Measurements from ENCODE around the gene MAX. TPM values are rescaled to one million over a fixed set of nuclear protein-coding genes. Genes with fewer than 3 reads are reported as not detected.

Gene MAX
- polyA plus RNA-seq, 6 donors from 2014 or later: 115 to 137 (median 125) TPM

GRCh38 chr14:65128096-65128495 lies 25.8 kb upstream of the MAX start:
- no peaks in the 10 kb centered on the region for H3K4me1 Mint-ChIP-seq
- no peak overlapping the region for H3K4me3 Mint-ChIP-seq
- H3K9me3 Mint-ChIP-seq: no peaks in the 10 kb centered on the region
- ATAC-seq (ENCODE audit: low read depth in 2 of 2) (no peak), DNase-seq (no peak)
- H3K36me3 Mint-ChIP-seq: no peaks in the 10 kb centered on the region
- peaks cover 0 to 11% (median 0%) of the 10 kb centered on the region in 3 donors for H3K27me3 Mint-ChIP-seq
- peak overlapping the region in 2 of 6 donors; percentile 44 to 57 for H3K27ac Mint-ChIP-seq

- no peak for DNase-seq
- Mint-ChIP-seq H3K27ac (peak overlapping the region in 1 of 6 donors; percentile 29), H3K27me3 (no peaks in the 10 kb centered on the region), H3K36me3 (no peaks in the 10 kb centered on the region), H3K9me3 (peaks cover 0 to 8% (median 4%) of the 10 kb centered on the region in 7 donors), H3K4me3 (no peak overlapping the region), H3K4me1 (peaks cover 4 to 6% (median 5%) of the 10 kb centered on the region in 3 donors)
- ATAC-seq (ENCODE audit: low read depth in 2 of 2): no peak
Measured at GRCh38 chr14:65117769-65118745, 15.7 kb upstream of the MAX start.

GRCh38 chr14:65115615-65116014 lies 13.3 kb upstream of the MAX start:
- peaks cover 4 to 6% (median 5%) of the 10 kb centered on the region in 3 donors for H3K4me1 Mint-ChIP-seq
- peaks cover 0 to 8% (median 4%) of the 10 kb centered on the region in 7 donors for H3K9me3 Mint-ChIP-seq
- H3K27ac Mint-ChIP-seq: peak overlapping the region in 1 of 6 donors; percentile 82
- no peaks in the 10 kb centered on the region for H3K36me3 Mint-ChIP-seq
- DNase-seq (no peak), ATAC-seq (ENCODE audit: low read depth in 2 of 2) (no peak)
- H3K4me3 Mint-ChIP-seq: no peak overlapping the region
- no peaks in the 10 kb centered on the region for H3K27me3 Mint-ChIP-seq

GRCh38 chr14:65110525-65110924 lies 8.2 kb upstream of the MAX start:
- H3K36me3 Mint-ChIP-seq: no peaks in the 10 kb centered on the region
- H3K27ac Mint-ChIP-seq: peak overlapping the region in 1 of 6 donors; percentile 93
- no peak for DNase-seq
- H3K4me1 Mint-ChIP-seq: peaks cover 2 to 3% (median 2%) of the 10 kb centered on the region in 3 donors
- peaks cover 0 to 3% (median 0%) of the 10 kb centered on the region in 3 donors for H3K27me3 Mint-ChIP-seq
- no peak for ATAC-seq (ENCODE audit: low read depth in 2 of 2)
- peaks cover 0 to 3% (median under 1%) of the 10 kb centered on the region in 7 donors for H3K9me3 Mint-ChIP-seq
- no peak overlapping the region for H3K4me3 Mint-ChIP-seq

GRCh38 chr14:65109357-65109756 lies 7.0 kb upstream of the MAX start:
- Mint-ChIP-seq H3K4me3 (no peak overlapping the region), H3K27me3 (peaks cover 0 to 3% (median 0%) of the 10 kb centered on the region in 3 donors), H3K9me3 (no peaks in the 10 kb centered on the region), H3K27ac (peak overlapping the region in 1 of 6 donors; percentile 31), H3K4me1 (no peaks in the 10 kb centered on the region), H3K36me3 (no peaks in the 10 kb centered on the region)
- ATAC-seq (ENCODE audit: low read depth in 2 of 2) (no peak), DNase-seq (no peak)

- no peak overlapping the region for H3K4me3 Mint-ChIP-seq
- ATAC-seq (ENCODE audit: low read depth in 2 of 2) (no peak), DNase-seq (no peak)
- H3K9me3 Mint-ChIP-seq: no peaks in the 10 kb centered on the region
- peaks cover 0 to 5% of the 10 kb centered on the region in 2 donors for H3K36me3 Mint-ChIP-seq
- peaks cover 0 to 13% (median 3%) of the 10 kb centered on the region in 3 donors for H3K4me1 Mint-ChIP-seq
- H3K27me3 Mint-ChIP-seq: peaks cover 0 to 3% (median 0%) of the 10 kb centered on the region in 3 donors
- no peak overlapping the region for H3K27ac Mint-ChIP-seq
Measured at GRCh38 chr14:65107200-65107599, 4.9 kb upstream of the MAX start.

GRCh38 chr14:65106736-65107135 lies 4.4 kb upstream of the MAX start:
- ATAC-seq (ENCODE audit: low read depth in 2 of 2): no peak
- no peaks in the 10 kb centered on the region for H3K9me3 Mint-ChIP-seq
- peaks cover 0 to 14% (median 4%) of the 10 kb centered on the region in 3 donors for H3K4me1 Mint-ChIP-seq
- DNase-seq: no peak
- peak overlapping the region in 1 of 8 donors; percentile 52 for H3K4me3 Mint-ChIP-seq
- H3K27ac Mint-ChIP-seq: no peak overlapping the region
- H3K27me3 Mint-ChIP-seq: peaks cover 0 to 3% (median 0%) of the 10 kb centered on the region in 3 donors
- peaks cover 0 to 8% of the 10 kb centered on the region in 2 donors for H3K36me3 Mint-ChIP-seq

GRCh38 chr14:65106316-65106715 lies 4.0 kb upstream of the MAX start:
- Mint-ChIP-seq H3K9me3 (no peaks in the 10 kb centered on the region), H3K4me1 (peaks cover 2 to 15% (median 6%) of the 10 kb centered on the region in 3 donors), H3K4me3 (peak overlapping the region in 1 of 8 donors; percentile 52), H3K27me3 (peaks cover 0 to 3% (median 0%) of the 10 kb centered on the region in 3 donors), H3K27ac (peak overlapping the region in 1 of 6 donors; percentile 25), H3K36me3 (peaks cover 0 to 12% of the 10 kb centered on the region in 2 donors)
- ATAC-seq (ENCODE audit: low read depth in 2 of 2) (no peak), DNase-seq (no peak)

GRCh38 chr14:65104791-65105190 lies 2.5 kb upstream of the MAX start:
- H3K27ac Mint-ChIP-seq: peak overlapping the region in 1 of 6 donors; percentile 4
- H3K27me3 Mint-ChIP-seq: peaks cover 0 to 3% (median 0%) of the 10 kb centered on the region in 3 donors
- H3K9me3 Mint-ChIP-seq: no peaks in the 10 kb centered on the region
- H3K4me1 Mint-ChIP-seq: peaks cover 13 to 29% (median 17%) of the 10 kb centered on the region in 3 donors
- ATAC-seq (ENCODE audit: low read depth in 2 of 2) (no peak), DNase-seq (no peak)
- peaks cover 0 to 23% of the 10 kb centered on the region in 2 donors for H3K36me3 Mint-ChIP-seq
- H3K4me3 Mint-ChIP-seq: peak overlapping the region in 1 of 8 donors; percentile 88

GRCh38 chr14:65103150-65103760 lies 938 bp upstream of the MAX start:
- Mint-ChIP-seq H3K36me3 (peaks cover 0 to 23% of the 10 kb centered on the region in 2 donors), H3K27me3 (no peaks in the 10 kb centered on the region), H3K9me3 (no peaks in the 10 kb centered on the region), H3K4me1 (peaks cover 21 to 42% (median 23%) of the 10 kb centered on the region in 3 donors), H3K27ac (peak overlapping the region; percentile 64 to 95 (median 88)), H3K4me3 (peak overlapping the region; percentile 83 to 98 (median 98))
- ATAC-seq (ENCODE audit: low read depth in 2 of 2) (no peak), DNase-seq (no peak)

GRCh38 chr14:65101631-65102440 lies 481 bp downstream of the MAX start:
- DNase-seq: peak; percentile 28
- peak overlapping the region; percentile 83 to 98 (median 98) for H3K4me3 Mint-ChIP-seq
- H3K4me1 Mint-ChIP-seq: peaks cover 21 to 51% (median 28%) of the 10 kb centered on the region in 3 donors
- no peaks in the 10 kb centered on the region for H3K27me3 Mint-ChIP-seq
- peaks cover 0 to 23% of the 10 kb centered on the region in 2 donors for H3K36me3 Mint-ChIP-seq
- ATAC-seq (ENCODE audit: low read depth in 2 of 2): no peak
- H3K27ac Mint-ChIP-seq: peak overlapping the region; percentile 84 to 99 (median 96)
- no peaks in the 10 kb centered on the region for H3K9me3 Mint-ChIP-seq

- Mint-ChIP-seq H3K4me1 (peaks cover 21 to 59% (median 36%) of the 10 kb centered on the region in 3 donors), H3K27me3 (no peaks in the 10 kb centered on the region), H3K27ac (peak overlapping the region; percentile 62 to 96 (median 93)), H3K36me3 (peaks cover 0 to 23% of the 10 kb centered on the region in 2 donors), H3K4me3 (peak overlapping the region; percentile 83 to 98 (median 93)), H3K9me3 (no peaks in the 10 kb centered on the region)
- ATAC-seq (ENCODE audit: low read depth in 2 of 2) (no peak), DNase-seq (no peak)
Measured at GRCh38 chr14:65100922-65101541, 1.3 kb downstream of the MAX start.
